Superior temporal gyrus (tissue), 1 donor: ENCODE data around the gene POLR2H.

Experiments
- DNase-seq: peaks from one replicate; pipeline ENCODE4 v3.0.0-alpha.2; 2016; ENCODE audit errors: extremely low spot score

The POLR2H gene

DNA sequence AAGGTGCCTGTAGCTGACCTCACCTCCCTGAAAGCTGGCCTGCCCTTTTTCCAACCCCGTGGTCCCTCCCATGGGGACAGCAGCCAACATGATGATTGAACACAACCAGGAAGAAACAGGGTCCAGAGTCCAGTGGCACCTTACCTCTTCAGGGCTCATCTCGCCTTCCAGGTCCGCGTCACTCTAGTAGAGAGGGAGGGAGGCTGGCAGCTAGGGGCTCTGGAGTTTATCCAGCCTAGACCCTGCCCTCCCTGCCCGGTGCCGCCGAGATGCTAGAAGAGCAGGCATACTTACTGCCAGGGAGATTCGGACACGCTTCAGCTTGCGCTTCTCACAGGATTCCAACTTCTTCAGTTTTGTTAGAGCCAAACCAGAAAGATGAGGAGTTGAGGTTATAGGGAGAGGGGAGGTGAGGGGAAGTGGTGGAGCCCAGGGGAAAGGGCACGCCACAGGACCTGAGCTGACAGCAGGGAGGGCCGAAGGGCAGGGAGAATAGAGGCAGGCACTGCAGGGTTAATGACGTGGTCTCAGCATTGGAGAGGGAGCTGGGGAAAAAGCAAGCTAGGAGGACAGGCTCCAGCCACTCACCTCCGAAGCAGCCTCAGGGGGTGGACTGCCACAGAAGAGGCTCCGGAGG is 9.2 kb upstream of the POLR2H start:
- DNase-seq: no peak

DNA sequence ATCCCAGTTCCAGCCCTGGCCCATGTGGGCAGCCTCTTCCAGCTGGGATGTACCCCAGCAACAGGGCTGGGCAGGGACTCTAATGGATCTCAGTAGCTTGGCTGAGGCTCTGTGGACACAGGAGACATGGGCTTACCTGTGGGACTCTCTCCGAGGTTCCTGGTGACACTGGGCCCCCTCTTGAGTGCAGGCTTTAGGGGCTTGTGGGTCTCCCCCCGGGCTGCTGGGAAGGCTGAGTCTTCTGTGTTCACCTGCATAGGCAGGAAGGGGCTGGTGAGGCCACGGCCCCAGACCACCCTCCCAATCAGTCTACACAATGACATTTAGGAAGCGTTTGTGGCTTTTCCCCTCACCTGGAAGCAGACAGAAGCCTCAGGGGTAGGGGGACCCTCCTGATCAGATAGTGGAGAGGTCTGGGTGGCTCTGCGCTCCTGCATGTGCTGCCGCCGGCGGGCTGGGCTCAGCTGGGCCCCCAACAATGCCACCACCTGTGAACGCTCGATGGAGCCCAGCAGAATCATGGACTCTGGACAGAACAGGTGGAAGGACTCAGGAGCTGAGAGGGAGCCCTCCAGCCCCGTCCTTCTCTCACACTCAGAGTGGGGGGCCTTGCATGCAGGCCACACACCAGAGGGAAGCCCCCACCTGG is 8.5 kb upstream of the POLR2H start:
- DNase-seq: no peak

GRCh38 chr3:184353546-184353941 is 8.0 kb upstream of the POLR2H start:
- DNase-seq: no peak

DNA sequence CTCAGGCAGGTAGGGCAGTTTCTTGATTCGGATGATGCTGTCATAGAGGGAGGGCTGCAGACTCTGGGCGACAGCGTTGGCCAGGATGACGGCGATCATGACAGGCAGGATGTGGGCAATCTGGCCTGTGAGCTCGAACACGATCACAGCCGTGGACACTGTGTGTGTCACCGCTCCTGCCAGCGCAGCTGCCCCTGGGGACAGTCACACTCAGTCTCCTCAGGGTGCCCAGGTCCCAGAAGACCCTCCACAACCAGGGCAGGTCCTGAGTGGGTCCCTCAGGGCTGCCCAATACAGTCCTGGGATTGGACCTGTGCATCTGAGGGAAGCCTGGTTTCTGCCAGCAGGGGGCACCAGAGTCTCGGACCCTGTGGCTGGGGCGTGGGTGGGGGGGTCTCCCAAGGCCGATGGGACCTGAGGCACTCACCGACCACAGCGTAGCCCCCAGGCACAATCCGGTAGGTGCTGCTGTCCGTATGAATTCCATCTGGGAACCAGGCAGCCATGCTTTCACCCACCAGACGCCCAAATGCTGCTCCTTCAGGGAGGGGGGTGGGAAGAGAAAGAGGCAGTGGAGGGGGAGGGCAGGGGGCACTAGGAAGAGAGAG is 7.3 kb upstream of the POLR2H start:
- no peak for DNase-seq

GRCh38 chr3:184354754-184355153 is 6.8 kb upstream of the POLR2H start:
- DNase-seq: no peak

DNA sequence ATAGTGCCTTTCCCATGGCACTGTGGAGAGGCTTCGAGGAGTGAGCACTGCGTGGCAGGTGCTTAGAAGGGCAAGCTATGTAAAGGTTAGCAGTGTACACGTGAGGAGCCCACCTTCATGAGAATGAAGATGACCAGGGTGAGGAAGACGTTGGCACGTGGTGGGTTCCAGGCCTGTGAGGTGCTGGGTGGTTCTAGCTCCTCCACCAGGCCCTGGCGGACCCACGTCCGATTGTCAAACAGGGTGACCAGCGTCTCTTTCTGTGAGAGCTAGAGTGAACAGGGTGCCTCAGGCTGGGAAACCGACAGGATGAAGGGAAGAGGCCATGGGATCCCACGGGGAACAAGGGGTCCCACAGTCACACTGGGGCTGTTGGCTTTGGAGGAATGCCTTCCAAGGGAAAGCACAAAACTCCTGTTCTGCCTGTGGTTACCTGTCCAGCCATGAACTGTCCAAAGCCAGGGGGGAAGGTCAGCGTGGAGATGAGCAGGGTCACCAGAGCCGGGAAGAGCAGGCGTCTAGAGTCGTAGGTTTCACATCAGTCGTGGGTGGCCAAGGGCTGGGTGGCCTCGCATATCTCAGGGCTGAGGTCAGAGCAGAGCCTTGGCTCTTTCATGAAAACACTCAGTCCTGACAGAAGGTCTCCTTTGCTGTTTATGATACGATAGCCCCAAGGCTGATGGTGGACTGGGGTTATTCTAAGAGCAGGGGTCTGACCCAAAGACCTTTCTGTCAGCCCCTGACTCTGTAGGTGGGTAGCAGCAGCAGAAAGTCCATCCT is 6.1 kb upstream of the POLR2H start:
- no peak for DNase-seq

GRCh38 chr3:184357248-184358123 is 4.0 kb upstream of the POLR2H start:
- no peak for DNase-seq

DNA sequence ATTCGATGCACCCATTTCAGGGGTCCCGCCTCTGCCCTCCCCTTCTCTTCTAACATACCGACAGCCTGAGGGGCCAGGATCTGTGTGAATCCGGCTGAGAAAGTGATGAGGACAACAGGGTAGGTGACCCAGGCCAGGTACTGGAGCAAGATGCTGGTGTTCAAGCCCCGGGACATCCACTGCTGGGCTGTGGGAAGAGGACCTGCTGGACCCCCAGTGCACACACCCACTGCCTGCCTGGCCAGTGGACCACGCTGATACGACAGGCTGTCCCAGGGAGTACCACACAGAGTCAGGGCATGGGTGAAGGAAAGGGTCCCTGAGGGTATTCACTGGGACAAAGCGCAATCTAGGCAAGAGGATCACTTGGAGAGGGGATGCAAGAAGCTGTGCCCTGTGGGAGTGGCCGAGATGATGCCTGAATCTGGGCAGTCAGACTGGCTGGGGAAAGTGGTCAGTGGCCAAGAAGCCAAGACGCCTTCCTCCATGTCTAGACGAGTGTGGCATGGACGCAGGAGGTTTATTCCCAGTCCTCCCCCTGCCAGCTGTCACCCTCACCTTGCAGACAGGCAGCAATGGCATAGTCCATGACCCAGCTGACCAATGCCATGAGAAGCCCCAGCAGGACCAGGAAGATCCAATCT is 3.3 kb upstream of the POLR2H start:
- no peak for DNase-seq

- no peak for DNase-seq
These were observed 2.6 kb upstream of the POLR2H start for GRCh38 chr3:184358921-184359350.

GRCh38 chr3:184359610-184360009 is 1.9 kb upstream of the POLR2H start:
- DNase-seq: no peak

- DNase-seq: no peak
These were observed 1.2 kb upstream of the POLR2H start for GRCh38 chr3:184360070-184360928.

DNA sequence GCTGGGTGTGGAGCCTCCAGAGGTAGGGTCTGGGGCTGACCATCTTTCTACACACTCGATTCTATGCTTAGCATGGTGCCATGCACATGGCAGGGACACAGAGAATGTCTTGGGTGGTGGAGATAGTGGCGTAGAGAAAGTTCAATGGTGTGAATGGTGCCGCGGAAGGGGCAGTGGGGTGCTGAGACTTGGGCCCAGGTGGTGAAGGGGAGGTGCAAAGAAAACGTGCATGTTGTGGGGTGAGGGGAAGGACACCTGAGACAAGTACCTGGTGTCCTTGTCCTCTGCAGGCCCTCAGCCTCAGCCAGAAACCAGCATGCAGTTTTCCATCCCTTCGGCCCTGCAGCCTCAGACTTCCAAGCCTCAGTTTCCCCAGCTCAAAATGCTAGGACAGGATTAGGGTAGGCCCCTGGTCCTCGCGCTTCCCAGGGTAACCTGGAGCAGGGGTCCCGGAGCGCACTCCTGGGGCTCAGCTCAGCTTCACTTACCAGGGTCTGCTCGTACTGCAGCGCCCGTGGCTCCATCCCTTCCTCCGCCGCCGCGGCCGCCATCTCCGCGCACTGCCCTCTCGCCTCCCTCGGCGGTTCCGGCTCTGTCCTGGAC is 480 bp upstream of the POLR2H start:
- DNase-seq: peak; percentile 16

- DNase-seq: peak; percentile 67
These were observed 590 bp downstream of the POLR2H start for GRCh38 chr3:184361932-184362667.

DNA sequence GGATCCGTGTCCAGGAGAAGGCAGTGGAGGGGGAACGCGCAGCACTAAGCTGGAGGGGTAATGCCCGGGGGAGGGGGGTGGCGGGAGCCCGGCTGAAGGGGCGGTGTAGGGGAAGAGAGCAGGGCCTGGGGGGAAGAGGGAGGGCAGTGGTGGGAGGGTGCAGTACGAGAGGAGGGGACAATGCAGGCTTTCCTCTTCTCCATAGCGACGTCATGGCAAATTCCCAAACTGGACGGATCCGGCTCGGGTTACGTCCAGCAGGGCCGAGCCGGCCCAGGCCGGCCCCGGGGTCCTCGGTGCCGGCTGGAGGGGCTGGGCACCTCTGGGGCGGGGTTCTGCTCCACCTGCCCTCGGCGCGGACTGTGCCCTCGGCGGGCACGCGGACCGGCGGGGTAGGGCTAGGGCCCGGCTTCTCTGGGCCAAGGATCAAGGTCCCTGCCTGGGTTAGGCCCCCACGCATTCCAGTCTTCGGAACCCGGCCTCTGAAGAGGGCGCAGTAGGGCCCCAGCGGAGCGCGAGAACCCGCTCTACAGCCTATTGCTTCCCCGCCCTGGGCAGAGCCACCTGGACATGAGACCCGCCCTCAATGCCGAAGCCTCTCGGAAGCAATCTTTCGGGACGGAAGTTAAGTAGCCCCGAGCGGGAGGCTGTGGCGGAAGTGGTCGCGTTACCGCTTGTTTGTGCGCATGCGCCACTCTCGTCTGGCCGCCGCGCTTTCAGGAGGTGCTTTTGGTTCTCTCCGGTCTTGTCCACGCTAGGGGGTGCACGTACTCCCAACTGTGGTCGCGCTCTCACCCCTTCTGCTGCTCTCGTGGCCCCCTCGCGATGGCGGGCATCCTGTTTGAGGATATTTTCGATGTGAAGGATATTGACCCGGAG is 1.4 kb downstream of the POLR2H start:
- DNase-seq: peak; percentile 97

GRCh38 chr3:184366619-184367289 is 5.2 kb downstream of the POLR2H start:
- DNase-seq: no peak

DNA sequence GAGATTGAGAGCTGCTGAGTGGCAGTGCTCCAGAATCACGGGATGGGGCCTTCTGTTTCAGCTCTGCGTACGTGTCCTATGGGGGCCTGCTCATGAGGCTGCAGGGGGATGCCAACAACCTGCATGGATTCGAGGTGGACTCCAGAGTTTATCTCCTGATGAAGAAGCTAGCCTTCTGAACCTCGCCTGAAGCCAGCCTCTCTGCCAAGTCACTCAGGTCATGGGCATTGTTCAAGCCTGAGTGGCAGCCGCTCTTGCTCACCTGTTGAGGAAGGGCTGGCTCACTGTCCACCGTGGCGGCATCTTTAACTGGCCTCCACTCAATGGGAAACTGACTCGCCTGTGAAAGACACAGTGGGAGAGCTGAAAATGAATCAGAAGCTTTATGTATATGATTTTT is 6.6 kb downstream of the POLR2H start:
- DNase-seq: no peak

GRCh38 chr3:184368586-184369183 is 7.2 kb downstream of the POLR2H start:
- DNase-seq: peak; percentile 38
